Glutamatergic neuron (in vitro differentiated cells): ENCODE results near the gene MAPK8IP2. TPM values are rescaled to one million over a fixed set of nuclear protein-coding genes. Genes with fewer than 3 reads are reported as not detected.
"Not testable (repeated sequence)": the region's sequence is repeated elsewhere in the genome, so short reads cannot be mapped to it uniquely, and the experiment has no call there.

Source experiments
- DNase-seq: peaks from one replicate; pipeline ENCODE4 v3.0.0; 2022
- H3K27ac Mint-ChIP-seq: one replicate; pipeline ENCODE4 v1.8.0; 2020; ENCODE audit warnings: mild to moderate bottlenecking, mixed read lengths, inconsistent platforms; ENCODE audit not compliant: unreplicated experiment
- H3K27me3 Mint-ChIP-seq: one replicate; pipeline ENCODE4 v1.8.0; 2020; ENCODE audit warnings: mild to moderate bottlenecking, moderate library complexity, mixed read lengths, inconsistent platforms; ENCODE audit not compliant: unreplicated experiment
- H3K36me3 Mint-ChIP-seq: one replicate; pipeline ENCODE4 v1.8.0; 2020; ENCODE audit warnings: mild to moderate bottlenecking, mixed read lengths, inconsistent platforms; ENCODE audit not compliant: unreplicated experiment
- H3K4me1 Mint-ChIP-seq: one replicate; pipeline ENCODE4 v1.8.0; 2020; ENCODE audit warnings: mild to moderate bottlenecking, low read depth, mixed read lengths, inconsistent platforms; ENCODE audit not compliant: unreplicated experiment
- H3K4me3 Mint-ChIP-seq: one replicate; pipeline ENCODE4 v1.8.0; 2020; ENCODE audit warnings: mild to moderate bottlenecking, mixed read lengths, inconsistent platforms; ENCODE audit not compliant: unreplicated experiment
- H3K9me3 Mint-ChIP-seq: one replicate; pipeline ENCODE4 v1.8.0; 2020; ENCODE audit warnings: mild to moderate bottlenecking, moderate library complexity, mixed read lengths, inconsistent platforms; ENCODE audit not compliant: unreplicated experiment
- total RNA-seq: library from RNA; stranded (reverse); fragmentation: NEBNext Ultra II Directional; extraction: Animal tissue kit (Norgen Biotek cat#: 25700); gene quantifications from one replicate; pipeline ENCODE4 v1.2.1, GENCODE V29; 2021; ENCODE audit not compliant: unreplicated experiment
- TF ChIP-seq, protein P1 (sequence below): fragments of 200-600 bp; sonication (generic); IDR thresholded peaks from one replicate; pipeline ENCODE4 v1.5.0; 2021; ENCODE audit not compliant: partially characterized antibody, unreplicated experiment

MAPK8IP2 gene
- total RNA-seq, 1 donor from 2014 or later: 143 TPM

DNA sequence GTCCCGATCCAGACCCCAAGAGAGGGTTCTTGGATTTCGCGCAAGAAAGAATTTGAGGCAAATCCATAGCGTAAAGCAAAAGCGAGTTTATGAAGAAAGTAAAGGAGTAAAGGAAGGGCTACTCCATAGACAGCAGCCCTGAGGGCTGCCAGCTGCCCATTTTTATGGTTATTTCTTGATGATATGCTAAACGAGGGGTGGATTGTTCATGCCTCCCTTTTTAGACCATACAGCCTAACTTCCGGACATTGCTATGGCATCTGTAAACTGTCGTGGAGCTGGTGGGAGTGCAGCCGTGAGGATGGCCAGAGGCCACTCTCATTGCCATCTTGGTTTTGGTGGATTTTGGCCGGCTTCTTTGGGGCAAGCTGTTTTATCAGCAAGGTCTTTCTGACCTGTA lies 52.7 kb downstream of the MAPK8IP2 start:
- Mint-ChIP-seq H3K4me3 (no peak overlapping the region), H3K27me3 (peaks cover 5% of the 10 kb centered on the region), H3K9me3 (peaks cover 12% of the 10 kb centered on the region)

DNA sequence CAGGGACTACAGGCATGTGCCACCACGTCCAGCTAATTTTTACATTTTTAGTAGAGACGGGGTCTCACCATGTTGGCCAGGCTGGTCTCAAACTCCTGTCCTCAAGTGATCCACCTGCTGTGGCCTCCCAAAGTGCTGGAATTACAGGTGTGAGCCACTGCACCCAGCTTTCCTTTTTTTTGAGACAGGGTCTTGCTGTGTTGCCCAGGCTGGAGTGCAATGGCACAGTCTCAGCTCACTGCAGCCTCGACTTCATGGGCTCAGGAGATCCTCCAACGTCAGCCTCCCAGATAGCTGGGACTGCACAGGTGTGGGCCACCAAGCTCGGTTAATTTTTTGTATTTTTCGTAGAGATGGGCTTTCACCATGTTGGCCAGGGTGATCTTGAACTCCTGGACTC lies 54.1 kb downstream of the MAPK8IP2 start:
- H3K4me3 Mint-ChIP-seq, H3K36me3 Mint-ChIP-seq, H3K27me3 Mint-ChIP-seq, DNase-seq, H3K4me1 Mint-ChIP-seq, H3K9me3 Mint-ChIP-seq, H3K27ac Mint-ChIP-seq: not testable (repeated sequence)

More for the DNA sequence above, 52.7 kb downstream of the MAPK8IP2 start:
- no peak for DNase-seq
- no peaks in the 10 kb centered on the region for H3K4me1 Mint-ChIP-seq
- H3K27ac Mint-ChIP-seq: no peak overlapping the region
- H3K36me3 Mint-ChIP-seq: peaks cover 4% of the 10 kb centered on the region
- TF ChIP-seq, protein P1, sequence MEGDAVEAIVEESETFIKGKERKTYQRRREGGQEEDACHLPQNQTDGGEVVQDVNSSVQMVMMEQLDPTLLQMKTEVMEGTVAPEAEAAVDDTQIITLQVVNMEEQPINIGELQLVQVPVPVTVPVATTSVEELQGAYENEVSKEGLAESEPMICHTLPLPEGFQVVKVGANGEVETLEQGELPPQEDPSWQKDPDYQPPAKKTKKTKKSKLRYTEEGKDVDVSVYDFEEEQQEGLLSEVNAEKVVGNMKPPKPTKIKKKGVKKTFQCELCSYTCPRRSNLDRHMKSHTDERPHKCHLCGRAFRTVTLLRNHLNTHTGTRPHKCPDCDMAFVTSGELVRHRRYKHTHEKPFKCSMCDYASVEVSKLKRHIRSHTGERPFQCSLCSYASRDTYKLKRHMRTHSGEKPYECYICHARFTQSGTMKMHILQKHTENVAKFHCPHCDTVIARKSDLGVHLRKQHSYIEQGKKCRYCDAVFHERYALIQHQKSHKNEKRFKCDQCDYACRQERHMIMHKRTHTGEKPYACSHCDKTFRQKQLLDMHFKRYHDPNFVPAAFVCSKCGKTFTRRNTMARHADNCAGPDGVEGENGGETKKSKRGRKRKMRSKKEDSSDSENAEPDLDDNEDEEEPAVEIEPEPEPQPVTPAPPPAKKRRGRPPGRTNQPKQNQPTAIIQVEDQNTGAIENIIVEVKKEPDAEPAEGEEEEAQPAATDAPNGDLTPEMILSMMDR: no peak

DNA sequence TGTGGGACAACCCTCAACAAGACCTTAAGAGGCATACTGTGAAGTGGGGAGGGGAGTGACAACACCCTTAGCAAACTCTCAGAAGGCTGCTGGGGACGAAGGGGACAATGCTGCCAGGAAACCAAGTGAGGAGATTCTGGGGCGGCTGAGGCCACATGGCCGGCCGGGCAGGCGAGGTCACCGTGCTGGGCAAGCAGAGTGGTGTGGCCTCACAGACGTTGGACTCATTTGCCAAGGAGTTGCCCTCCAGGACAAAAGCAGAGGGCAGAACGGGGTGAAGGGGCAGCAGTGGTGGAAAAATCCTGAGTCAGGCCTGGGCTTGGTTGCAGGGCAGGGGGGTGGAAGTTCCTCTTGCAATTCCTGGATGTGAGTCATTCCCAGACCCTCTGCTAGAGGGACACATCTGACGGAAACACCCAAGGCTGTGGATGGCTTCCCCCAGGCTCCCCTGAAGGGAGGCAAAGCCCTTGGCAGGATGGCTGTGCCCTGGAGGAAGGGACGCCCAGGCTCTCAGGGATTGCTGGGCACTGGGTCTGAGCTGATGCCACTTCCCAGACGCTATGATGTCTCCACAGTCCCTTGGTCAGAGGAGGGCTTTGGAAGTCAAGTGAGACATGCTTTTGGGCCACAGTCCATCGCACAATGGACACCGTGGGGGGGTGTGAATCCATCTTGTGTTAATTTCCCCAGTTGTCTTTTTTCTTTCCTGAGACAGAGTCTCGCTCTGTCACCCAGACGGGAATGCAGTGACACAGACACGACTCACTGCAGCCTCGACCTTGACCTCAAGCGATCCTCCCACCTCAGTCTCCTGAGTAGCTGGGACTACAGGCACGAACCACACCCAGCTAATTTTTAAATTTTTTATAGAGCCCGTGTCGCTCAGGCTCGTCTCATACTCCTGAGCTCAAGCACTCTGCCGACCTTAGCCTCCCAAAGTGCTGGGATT lies 55.8 kb downstream of the MAPK8IP2 start:
- peaks cover 6% of the 10 kb centered on the region for H3K9me3 Mint-ChIP-seq

GRCh38 chr22:50657925-50658324 lies 57.3 kb downstream of the MAPK8IP2 start:
- DNase-seq: no peak
- Mint-ChIP-seq H3K27ac (no peak overlapping the region), H3K36me3 (no peaks in the 10 kb centered on the region), H3K9me3 (peaks cover 6% of the 10 kb centered on the region), H3K4me3 (no peak overlapping the region), H3K27me3 (peaks cover 5% of the 10 kb centered on the region), H3K4me1 (no peaks in the 10 kb centered on the region)
- TF ChIP-seq, protein P1: no peak

More for the DNA sequence above, 55.8 kb downstream of the MAPK8IP2 start:
- no peak for DNase-seq
- TF ChIP-seq, protein P1: no peak
- peaks cover 5% of the 10 kb centered on the region for H3K27me3 Mint-ChIP-seq
- H3K4me1 Mint-ChIP-seq: no peaks in the 10 kb centered on the region
- H3K27ac Mint-ChIP-seq: no peak overlapping the region
- no peak overlapping the region for H3K4me3 Mint-ChIP-seq
- H3K36me3 Mint-ChIP-seq: no peaks in the 10 kb centered on the region

GRCh38 chr22:50659711-50660110 lies 59.1 kb downstream of the MAPK8IP2 start:
- not testable (repeated sequence) for H3K27me3 Mint-ChIP-seq, H3K36me3 Mint-ChIP-seq, H3K27ac Mint-ChIP-seq, H3K9me3 Mint-ChIP-seq, DNase-seq, H3K4me1 Mint-ChIP-seq, H3K4me3 Mint-ChIP-seq

DNA sequence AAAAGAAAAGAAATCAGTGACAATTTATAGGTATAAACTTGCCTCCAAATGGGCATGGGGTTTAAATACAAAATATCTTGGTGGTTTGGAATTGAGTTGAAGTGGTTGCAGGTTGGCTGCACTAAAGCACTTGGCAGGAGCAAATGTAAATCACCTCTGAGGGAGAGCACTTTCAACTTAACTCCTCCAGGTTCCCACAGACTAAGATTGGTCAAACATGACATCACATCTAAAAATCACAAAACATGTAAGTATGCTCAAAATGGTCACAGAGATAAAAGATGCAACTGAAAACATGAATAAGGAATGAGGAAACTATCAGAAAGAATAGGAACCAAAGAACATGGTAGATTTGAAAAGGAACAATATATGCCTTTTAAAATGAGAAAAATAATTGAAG lies 59.7 kb downstream of the MAPK8IP2 start:
- H3K27ac Mint-ChIP-seq: no peak overlapping the region
- H3K36me3 Mint-ChIP-seq: no peaks in the 10 kb centered on the region
- H3K9me3 Mint-ChIP-seq: peaks cover 2% of the 10 kb centered on the region
- H3K4me1 Mint-ChIP-seq: no peaks in the 10 kb centered on the region
- peaks cover 4% of the 10 kb centered on the region for H3K27me3 Mint-ChIP-seq
- no peak overlapping the region for H3K4me3 Mint-ChIP-seq
- TF ChIP-seq, protein P1: no peak
- no peak for DNase-seq
